ENCODE data around the gene RFC2.
A peak's percentile ranks its signal among the peaks of the same experiment; 100 is the strongest.

RFC2 gene

DNA sequence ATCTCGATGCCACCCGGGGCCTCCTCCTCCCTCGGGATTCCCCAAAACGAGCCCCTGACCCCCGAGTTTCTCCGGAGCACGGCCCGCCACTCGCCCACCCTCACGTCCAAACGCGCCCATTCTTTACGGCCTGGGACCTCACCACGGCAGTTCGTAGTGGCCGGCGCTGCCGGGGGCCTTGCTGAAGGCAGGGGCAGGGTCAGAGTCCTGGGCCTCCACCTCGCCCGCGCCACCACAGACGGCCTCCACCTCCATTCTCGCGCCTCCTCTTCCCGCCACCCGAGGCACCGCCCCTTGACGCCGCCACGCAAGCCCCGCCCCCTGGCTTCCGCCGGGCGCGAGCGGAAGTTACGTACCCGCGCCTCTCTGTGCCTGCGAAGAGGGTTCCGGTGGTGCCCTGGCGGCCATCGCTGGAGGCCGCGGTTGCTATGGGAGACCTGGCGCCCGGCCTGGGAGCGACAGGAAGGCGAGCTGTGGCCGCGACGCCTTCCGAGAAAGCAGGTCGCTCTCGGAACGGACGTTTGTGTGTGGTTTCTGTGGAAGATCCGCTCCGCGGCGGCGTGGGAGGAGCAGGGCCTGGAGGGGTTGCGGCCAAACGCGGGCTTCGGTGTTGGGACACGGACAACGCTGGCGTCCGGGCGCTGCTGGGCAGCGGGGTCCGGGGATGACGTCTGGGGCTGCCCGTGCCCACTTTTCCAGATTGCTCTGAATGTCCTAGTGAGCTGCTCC is at the start of gene RFC2:
RFC2 (minus strand) TSS at position 271 of the 729 bp plus-strand sequence; CDS start at position 255, 16 bp downstream.
- no peaks in the 10 kb centered on the region for H3K27me3 Mint-ChIP-seq
- peaks cover 46% of the 10 kb centered on the region for H3K4me1 Mint-ChIP-seq (ENCODE audit: low read depth)
- H3K9me3 Mint-ChIP-seq, result no peaks in the 10 kb centered on the region
- peak within 1 kb of the TSS; percentile 99 for H3K4me3 Mint-ChIP-seq
- intact Hi-C loops (cut with micrococcal nuclease), result loop anchor here (2.0 to 5.0 kb wide), 2 partner anchors 19 to 47 kb away; no protein-coding TSS in a partner anchor
- peak within 1 kb of the TSS; percentile 98 for H3K27ac Mint-ChIP-seq
- H3K36me3 Mint-ChIP-seq (ENCODE audit: low read depth), result peaks cover 40% of the 10 kb centered on the region

DNA sequence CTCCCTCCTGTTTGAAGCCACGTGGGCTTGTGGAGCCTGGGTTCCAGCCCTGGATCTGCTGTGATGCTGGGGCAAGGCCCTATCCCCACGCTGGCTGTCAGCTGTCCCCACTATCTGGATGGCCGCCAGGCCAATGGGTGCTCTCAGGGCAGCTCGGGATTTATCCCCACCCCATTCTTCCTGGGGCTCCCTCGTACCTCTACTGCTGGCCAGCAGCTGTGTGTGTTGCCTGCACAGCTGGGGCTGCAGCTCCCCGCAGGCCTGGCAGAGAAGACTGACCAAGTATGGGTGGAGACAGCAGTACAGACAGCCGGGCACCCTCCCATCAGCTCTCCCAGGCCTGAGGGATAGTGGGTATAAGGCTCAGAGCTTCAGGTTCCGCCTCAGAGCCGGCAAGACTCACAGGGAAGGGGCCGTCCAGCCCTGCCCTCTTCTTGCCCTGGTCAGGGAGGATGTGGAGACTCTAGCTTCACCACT is 48.6 kb upstream of the RFC2 start:
- Mint-ChIP-seq H3K27ac (no peak overlapping the region), H3K36me3 (ENCODE audit: low read depth) (peaks cover 26% of the 10 kb centered on the region), H3K4me1 (ENCODE audit: low read depth) (peaks cover 56% of the 10 kb centered on the region), H3K4me3 (no peak overlapping the region), H3K27me3 (peaks cover 41% of the 10 kb centered on the region), H3K9me3 (no peaks in the 10 kb centered on the region)
- intact Hi-C loops (cut with micrococcal nuclease), result no loop called here

DNA sequence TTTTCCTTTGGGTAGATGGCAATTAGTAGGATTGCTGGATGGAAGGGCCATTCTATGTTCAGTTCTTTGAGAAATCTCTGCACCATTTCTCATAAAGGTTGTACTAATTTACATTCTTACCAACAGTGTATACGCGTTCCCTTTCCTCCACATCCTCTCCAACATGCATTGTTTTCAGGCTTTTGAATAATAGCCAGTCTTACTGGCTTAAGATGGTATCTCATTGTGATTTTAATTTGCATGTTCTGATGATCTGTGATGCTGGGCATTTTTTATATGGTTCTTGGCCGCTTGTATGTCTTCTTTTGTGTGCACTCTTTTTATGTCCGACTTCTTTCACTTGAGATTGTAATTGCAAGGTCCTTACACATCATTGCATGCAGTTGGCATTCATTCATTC is 46.7 kb upstream of the RFC2 start:
- Mint-ChIP-seq H3K4me1 (ENCODE audit: low read depth) (peaks cover 50% of the 10 kb centered on the region), H3K9me3 (no peaks in the 10 kb centered on the region), H3K27me3 (peaks cover 40% of the 10 kb centered on the region), H3K27ac (no peak overlapping the region), H3K36me3 (ENCODE audit: low read depth) (peaks cover 37% of the 10 kb centered on the region), H3K4me3 (no peak overlapping the region)
- intact Hi-C loops (cut with micrococcal nuclease), result no loop called here

DNA sequence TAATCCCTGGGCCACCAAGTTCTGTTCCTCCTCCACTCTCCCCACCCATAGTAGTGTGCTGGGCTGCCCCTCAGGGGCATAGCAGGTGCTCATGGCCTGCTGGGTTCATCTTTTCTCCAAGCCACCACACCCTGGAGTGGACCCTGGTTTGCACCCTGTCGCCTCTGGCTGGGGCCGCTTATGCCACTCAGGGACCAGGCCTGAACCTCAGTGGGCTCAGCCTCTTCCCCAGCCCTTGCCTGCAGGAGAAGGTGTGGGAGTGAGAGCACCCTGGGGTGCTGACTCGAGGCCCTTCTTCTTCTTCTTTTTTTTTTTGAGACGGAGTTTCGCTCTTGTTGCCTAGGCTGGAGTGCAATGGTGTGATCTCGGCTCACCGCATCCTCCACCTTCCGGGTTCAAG is 45.2 kb upstream of the RFC2 start:
- H3K4me1 Mint-ChIP-seq (ENCODE audit: low read depth), result peaks cover 53% of the 10 kb centered on the region
- peaks cover 43% of the 10 kb centered on the region for H3K36me3 Mint-ChIP-seq (ENCODE audit: low read depth)
- intact Hi-C loops (cut with micrococcal nuclease), result no loop called here
- H3K9me3 Mint-ChIP-seq, result no peaks in the 10 kb centered on the region
- no peak overlapping the region for H3K4me3 Mint-ChIP-seq
- H3K27ac Mint-ChIP-seq, result no peak overlapping the region
- H3K27me3 Mint-ChIP-seq, result peaks cover 32% of the 10 kb centered on the region

DNA sequence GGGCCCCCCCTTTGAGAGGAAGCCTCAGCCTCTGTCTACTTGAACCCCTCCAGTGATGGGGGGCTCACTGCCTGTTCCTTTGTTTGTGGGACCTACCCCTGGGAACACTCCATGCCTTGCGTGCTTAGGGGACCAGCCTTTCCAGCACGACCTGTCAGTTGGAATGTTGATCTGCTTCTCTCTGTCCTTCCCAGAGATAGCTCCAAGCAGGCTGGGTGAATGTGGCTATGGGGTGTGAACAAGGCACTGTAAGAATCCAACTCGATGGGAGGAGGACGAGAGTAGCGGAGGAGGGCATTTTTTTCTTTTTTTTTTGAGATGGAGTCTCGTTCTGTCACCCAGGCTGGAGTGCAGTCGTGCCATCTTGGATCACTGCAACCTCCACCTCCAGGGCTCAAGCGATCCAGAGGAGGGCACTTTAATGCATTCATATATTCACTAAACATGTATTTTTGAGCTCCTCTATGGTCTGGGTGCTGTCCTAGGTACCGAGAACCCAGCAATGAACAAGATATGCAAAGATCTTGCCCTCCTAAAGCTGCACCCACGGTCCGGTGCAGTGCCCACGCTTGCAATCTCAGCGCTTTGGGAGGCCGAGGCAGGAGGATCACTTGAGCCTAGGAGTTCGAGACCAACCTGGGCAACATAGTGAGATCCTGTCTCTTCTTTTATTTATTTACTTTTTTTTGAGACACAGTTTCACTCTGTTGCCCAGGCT is 43.5 kb upstream of the RFC2 start:
- H3K4me1 Mint-ChIP-seq (ENCODE audit: low read depth), result peaks cover 64% of the 10 kb centered on the region
- H3K27ac Mint-ChIP-seq, result no peak overlapping the region
- peaks cover 33% of the 10 kb centered on the region for H3K27me3 Mint-ChIP-seq
- H3K9me3 Mint-ChIP-seq, result no peaks in the 10 kb centered on the region
- intact Hi-C loops (cut with micrococcal nuclease), result no loop called here
- no peak overlapping the region for H3K4me3 Mint-ChIP-seq
- H3K36me3 Mint-ChIP-seq (ENCODE audit: low read depth), result peaks cover 52% of the 10 kb centered on the region

DNA sequence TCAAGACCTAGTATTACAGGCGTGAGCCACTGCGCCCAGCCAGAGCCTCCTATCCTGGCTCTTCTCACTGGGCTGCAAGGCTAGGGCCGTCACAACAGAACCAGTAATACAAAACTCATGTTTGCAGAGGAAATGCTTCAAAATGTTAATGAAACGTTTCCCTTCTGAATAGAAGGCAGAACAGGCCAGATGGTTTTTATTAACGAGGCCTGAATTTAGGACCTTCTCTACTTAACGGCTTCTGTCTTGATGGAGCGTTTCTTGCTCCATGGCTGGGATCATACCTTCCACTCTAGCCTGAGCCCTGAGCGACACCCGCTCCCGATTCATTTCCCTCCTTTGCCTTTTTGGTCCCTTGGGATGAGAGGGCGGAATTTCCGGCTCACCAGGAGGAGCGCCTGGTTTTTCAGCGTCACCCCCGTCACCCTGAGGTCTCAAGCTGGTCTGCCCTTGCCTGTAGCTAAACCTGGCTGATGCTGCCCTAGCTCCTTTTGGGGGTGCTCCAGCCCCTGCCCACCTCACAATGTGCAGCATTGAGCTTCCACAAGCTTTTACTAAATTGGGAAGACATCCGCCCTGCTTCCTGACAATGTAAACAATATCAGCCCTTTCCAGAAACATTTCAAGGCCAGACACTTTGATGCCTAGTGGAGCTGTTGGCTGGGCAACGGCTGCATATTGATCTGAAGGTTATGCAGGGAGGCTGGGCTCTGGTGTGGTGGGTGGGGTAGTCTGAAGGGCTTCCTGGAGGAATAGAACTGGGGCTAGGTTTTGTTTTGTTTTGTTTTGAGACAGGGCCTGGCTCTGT is 40.2 kb upstream of the RFC2 start:
- peaks cover 78% of the 10 kb centered on the region for H3K4me1 Mint-ChIP-seq (ENCODE audit: low read depth)
- peaks cover 50% of the 10 kb centered on the region for H3K36me3 Mint-ChIP-seq (ENCODE audit: low read depth)
- H3K4me3 Mint-ChIP-seq, result no peak overlapping the region
- H3K9me3 Mint-ChIP-seq, result no peaks in the 10 kb centered on the region
- no peak overlapping the region for H3K27ac Mint-ChIP-seq
- intact Hi-C loops (cut with micrococcal nuclease), result no loop called here
- peaks cover 39% of the 10 kb centered on the region for H3K27me3 Mint-ChIP-seq

DNA sequence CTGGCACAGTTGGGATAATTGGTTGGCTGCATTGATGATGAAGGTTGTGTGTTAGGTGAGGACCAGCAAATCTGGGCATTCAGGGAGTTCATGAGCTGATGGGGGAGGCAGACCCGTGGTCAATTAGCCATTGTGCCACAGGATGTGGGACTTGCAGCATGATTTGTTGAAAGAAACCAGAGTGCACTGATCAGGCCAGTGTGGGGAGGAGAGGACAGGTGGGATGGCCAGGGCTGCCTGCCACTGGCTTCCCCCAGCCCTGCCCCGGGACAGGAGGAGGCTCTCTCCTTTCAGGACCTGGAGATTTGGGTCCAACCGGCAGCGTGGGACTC is 39.3 kb upstream of the RFC2 start:
- intact Hi-C loops (cut with micrococcal nuclease), result no loop called here
- Mint-ChIP-seq H3K4me3 (no peak overlapping the region), H3K9me3 (no peaks in the 10 kb centered on the region), H3K27me3 (peaks cover 44% of the 10 kb centered on the region), H3K4me1 (ENCODE audit: low read depth) (peaks cover 76% of the 10 kb centered on the region), H3K27ac (no peak overlapping the region), H3K36me3 (ENCODE audit: low read depth) (peaks cover 50% of the 10 kb centered on the region)

DNA sequence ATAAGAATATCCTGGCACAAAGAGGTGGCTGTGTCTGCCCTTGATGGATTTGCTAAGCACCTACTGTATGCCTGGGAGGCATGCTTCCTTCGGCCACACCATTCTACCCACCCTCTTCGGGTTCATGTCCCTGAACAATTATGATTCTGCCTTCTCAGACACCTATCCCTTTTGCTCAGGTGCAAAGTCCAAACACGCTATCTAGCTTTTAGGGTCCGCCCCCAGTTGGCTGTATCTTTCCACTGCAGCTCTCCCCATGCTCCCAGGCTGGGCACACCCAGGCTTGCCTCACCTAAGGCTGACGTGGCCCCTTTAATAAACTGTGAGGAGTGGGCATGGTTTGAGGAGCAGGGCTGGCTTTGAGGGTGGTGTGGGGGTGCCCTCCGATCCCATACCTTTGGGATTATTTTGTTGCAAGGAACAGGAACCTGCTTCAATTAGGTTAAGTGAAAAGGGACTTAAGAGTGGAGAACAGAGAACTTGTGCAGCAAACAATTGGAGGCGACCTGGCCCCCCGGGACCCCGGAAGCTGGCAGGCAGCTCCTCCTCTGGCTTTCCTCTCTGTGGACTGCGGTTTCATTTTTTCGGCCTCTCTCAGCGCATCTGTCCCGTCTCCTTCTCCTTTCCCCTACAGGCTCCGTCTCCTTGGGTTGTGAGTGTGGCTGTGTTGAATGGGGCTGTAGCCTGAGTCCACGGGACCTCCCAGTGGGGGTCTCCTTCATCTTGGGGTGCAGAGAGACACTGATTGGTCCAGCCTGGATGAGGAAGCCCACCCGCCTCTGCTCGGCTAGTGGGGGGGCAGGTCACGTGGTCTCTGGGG is 38.8 kb upstream of the RFC2 start:
- intact Hi-C loops (cut with micrococcal nuclease), result no loop called here
- H3K27me3 Mint-ChIP-seq, result peaks cover 50% of the 10 kb centered on the region
- H3K36me3 Mint-ChIP-seq (ENCODE audit: low read depth), result peaks cover 50% of the 10 kb centered on the region
- no peak overlapping the region for H3K4me3 Mint-ChIP-seq
- no peaks in the 10 kb centered on the region for H3K9me3 Mint-ChIP-seq
- peaks cover 81% of the 10 kb centered on the region for H3K4me1 Mint-ChIP-seq (ENCODE audit: low read depth)
- no peak overlapping the region for H3K27ac Mint-ChIP-seq

DNA sequence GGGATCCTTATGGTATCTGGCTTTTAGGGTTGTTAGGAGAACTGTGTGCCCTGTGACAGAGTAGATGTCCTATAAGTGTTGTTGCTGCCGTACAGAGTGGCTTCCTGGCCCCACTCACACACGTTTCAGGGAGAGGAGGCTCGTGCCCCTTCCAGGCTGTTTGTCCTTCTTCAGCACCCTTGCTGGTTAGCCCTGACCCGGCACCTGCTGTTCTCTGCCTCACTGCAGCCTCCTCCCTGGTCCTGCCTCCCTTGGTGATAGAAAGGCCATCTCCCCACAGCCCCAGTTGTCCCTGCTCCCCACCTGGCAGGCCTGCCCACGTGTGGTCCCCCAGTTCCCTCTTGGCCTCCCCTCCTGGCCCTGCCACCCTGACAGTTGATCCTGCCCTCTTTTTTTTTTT is 37.3 kb upstream of the RFC2 start:
- H3K4me3 Mint-ChIP-seq, result peak overlapping the region; percentile 13
- peak overlapping the region; percentile 11 for H3K27ac Mint-ChIP-seq
- H3K4me1 Mint-ChIP-seq (ENCODE audit: low read depth), result peaks cover 70% of the 10 kb centered on the region
- H3K27me3 Mint-ChIP-seq, result peaks cover 49% of the 10 kb centered on the region
- no peaks in the 10 kb centered on the region for H3K9me3 Mint-ChIP-seq
- intact Hi-C loops (cut with micrococcal nuclease), result no loop called here
- H3K36me3 Mint-ChIP-seq (ENCODE audit: low read depth), result peaks cover 37% of the 10 kb centered on the region

DNA sequence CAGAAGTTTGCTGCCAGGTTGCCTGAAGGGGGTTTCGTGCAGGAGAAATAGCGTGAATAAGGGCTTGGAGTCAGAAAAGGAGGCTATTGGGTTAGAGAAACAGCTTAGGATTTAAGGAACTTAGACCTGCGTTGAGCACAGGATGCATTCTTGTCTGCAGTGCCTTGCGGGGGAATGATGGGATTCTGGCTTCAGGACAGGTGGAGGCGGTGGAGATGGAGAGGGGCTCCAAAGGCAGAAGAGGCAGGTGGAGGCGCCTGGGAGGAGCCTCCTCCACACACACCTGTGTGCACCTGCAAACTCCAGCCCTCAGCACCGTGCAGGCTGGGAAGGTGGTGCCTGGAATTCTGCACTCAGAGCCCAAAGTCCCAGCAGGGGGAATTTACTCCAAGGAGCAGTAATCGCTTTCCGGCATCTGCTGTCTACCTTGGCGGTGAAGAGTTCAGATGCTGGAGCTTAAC is 36.8 kb upstream of the RFC2 start:
- peak overlapping the region; percentile 85 for H3K4me3 Mint-ChIP-seq
- no peaks in the 10 kb centered on the region for H3K9me3 Mint-ChIP-seq
- intact Hi-C loops (cut with micrococcal nuclease), result no loop called here
- peaks cover 32% of the 10 kb centered on the region for H3K36me3 Mint-ChIP-seq (ENCODE audit: low read depth)
- peak overlapping the region; percentile 66 for H3K27ac Mint-ChIP-seq
- H3K4me1 Mint-ChIP-seq (ENCODE audit: low read depth), result peaks cover 70% of the 10 kb centered on the region
- peaks cover 45% of the 10 kb centered on the region for H3K27me3 Mint-ChIP-seq

DNA sequence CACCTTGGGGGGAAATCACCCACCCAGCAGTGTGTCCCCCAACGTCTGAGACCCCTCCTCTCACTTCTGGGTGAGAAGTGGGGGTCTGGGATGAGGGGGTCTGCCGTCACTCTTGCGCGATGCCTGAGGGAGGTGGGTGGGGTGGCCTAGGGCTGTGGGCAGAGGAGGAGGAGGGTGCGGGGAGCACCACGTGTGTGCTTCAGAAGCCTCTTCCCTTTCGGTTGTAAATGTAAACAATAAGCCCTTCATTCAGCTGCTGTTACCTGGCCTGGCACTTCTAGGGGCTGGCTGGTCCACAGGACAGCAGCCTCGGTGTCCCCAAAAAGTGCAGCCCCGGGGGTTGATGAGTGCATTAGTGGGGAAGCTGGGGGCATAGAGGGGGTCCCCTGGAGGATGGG is 36.4 kb upstream of the RFC2 start:
- Mint-ChIP-seq H3K27ac (peak overlapping the region; percentile 66), H3K36me3 (ENCODE audit: low read depth) (peaks cover 28% of the 10 kb centered on the region), H3K4me3 (peak overlapping the region; percentile 85), H3K9me3 (no peaks in the 10 kb centered on the region), H3K27me3 (peaks cover 45% of the 10 kb centered on the region), H3K4me1 (ENCODE audit: low read depth) (peaks cover 68% of the 10 kb centered on the region)
- intact Hi-C loops (cut with micrococcal nuclease), result no loop called here

DNA sequence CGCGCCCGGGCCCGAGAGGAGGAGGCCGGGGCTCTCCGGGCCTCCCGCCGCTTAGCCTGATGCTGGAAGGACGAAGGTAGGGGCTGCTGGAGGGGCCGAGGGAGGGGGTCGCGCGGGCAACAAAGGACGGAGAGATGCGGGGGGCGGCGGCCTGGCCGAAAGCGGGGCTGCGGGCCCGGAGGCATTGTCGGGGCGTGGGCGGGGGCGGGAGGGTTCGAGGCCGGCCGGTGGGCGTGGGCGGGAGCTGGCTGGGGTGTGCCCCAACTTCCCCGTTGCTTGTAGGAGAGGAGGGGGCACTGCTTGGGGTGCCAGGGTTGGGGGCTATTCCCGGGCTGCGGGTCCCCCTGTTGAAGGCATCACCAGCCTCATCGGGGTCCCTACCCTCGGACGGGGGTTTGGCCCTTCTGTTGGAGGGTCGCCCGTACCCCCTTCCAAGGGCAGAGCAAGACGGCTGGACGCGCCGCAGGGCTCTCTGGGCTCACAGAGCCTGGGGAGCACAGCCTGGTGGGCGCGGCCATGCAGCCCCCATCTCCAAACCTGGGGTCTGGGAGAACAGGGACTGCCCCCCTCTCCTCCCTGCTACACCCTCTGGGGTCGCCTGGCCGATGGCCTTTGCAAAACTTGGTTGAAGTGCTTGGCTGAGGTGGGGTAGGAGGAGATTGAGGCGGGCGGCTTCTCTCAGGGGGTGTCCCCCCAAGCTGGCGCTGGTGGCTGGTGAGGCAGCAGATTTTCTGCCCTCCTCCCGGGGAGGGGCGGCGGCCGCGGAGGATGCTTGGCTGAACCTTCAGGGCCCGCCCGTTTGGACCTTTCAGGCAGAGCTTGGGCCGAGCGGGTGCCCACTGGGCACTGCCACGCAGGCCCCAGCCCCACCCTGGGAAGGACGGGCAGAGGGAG is 35.7 kb upstream of the RFC2 start:
- peaks cover 42% of the 10 kb centered on the region for H3K27me3 Mint-ChIP-seq
- H3K27ac Mint-ChIP-seq, result peak overlapping the region; percentile 66
- peaks cover 67% of the 10 kb centered on the region for H3K4me1 Mint-ChIP-seq (ENCODE audit: low read depth)
- intact Hi-C loops (cut with micrococcal nuclease), result loop anchor here (1.0 to 10.0 kb wide), 3 partner anchors 17 to 85 kb away; no protein-coding TSS in a partner anchor
- H3K36me3 Mint-ChIP-seq (ENCODE audit: low read depth), result peaks cover 21% of the 10 kb centered on the region
- no peaks in the 10 kb centered on the region for H3K9me3 Mint-ChIP-seq
- peak overlapping the region; percentile 85 for H3K4me3 Mint-ChIP-seq
